GM18858 (cell line): ENCODE data around the gene ARFGAP1.

ENCODE experiments used
- ATAC-seq: cut with Tn5 transposase; IDR thresholded peaks from one replicate; pipeline ENCODE4 v1.9.1; 2021; ENCODE audit not compliant: unreplicated experiment

Gene ARFGAP1

DNA sequence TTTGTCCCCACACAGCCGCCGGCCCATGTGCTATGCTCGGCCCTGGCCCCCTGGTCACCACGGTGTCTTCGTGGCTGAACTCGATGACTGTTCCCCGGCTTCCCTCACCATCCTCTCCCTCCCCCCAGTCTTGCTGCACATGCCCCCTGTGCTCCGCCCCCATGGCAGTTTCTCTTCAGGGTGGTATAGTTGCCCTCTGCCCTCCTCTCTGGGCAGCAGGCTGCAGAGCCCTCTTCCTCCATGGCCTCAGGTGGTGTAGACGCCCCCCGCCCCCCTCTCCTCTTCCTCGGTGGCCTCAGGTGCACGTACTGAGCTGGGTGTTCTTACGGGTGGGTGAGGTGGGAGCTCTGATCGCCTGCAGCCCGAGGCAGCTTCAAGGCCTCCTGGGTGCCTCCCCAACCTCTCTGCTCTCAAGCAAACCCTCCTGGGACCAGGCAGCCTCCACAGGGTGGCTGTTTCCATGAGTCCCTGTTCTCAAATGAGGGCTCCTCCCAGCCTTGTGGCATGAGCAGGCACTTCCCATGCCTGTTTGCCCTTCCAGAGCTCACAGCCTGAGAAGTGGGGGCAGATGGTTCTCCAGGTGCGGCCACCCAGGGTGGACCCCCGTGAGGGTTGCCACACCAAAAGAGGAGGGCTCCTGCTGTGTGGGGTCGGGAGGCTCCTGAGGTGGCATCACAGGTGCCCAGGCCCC, 45.1 kb downstream of the ARFGAP1 start:
- no peak for ATAC-seq

DNA sequence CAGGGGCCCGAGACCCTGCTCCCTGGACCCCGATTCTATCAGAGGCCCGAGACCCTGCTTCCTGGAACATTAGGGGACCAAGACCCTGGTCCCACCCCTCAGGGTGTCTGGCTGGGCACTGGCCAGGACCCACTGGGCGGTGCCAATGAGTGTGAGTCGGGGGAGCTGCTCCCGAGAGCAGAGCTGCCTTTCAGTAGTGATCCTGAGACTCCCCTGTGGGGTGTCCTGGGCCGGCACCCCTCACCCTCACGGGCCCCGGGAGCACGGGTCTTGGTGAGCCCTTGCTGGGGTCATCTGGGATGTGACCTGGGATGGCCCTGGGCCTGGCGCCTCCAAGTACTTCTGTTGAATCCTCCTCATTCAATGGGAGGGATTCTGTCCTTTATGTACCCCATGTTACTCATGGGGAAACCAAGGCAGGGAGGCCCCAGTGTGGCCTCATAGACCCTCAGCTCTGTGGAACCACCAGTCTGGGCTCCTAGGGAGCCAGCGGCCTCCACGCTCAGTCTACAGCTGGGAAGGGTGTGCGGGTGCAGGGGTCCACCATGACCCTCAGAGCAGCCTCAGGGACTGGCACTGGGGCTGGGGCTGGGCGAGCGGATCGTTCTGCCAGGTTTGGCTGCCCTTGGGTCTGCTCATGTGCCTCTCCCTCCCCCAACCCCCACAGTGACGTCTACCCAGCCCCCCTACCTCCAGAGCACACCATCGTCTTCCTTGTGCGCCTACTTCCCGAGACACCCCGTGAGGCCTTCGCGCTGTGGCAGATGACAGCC, 46.0 kb downstream of the ARFGAP1 start:
- no peak for ATAC-seq

- no peak for ATAC-seq
Measured at GRCh38 chr20:63319164-63320040, 46.8 kb downstream of the ARFGAP1 start.

DNA sequence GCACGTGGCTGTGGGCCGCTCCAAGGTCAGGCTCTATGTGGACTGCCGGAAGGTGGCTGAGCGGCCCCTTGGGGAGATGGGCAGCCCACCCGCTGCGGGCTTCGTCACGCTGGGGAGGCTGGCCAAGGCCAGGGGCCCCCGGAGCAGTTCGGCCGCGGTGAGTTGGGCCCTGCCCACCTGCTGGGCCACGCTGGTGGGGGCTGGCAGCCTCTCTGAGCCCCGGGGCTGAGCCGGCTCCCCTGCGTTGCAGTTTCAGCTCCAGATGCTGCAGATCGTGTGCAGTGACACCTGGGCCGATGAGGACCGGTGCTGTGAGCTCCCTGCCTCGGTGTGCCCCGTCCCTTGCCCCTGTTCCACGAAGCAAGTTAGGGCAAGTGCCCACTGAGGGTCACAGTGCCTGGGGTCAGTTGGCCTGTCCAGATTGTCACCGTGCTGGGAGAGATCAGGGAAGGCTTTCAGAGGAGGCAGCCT, 47.5 kb downstream of the ARFGAP1 start:
- no peak for ATAC-seq

DNA sequence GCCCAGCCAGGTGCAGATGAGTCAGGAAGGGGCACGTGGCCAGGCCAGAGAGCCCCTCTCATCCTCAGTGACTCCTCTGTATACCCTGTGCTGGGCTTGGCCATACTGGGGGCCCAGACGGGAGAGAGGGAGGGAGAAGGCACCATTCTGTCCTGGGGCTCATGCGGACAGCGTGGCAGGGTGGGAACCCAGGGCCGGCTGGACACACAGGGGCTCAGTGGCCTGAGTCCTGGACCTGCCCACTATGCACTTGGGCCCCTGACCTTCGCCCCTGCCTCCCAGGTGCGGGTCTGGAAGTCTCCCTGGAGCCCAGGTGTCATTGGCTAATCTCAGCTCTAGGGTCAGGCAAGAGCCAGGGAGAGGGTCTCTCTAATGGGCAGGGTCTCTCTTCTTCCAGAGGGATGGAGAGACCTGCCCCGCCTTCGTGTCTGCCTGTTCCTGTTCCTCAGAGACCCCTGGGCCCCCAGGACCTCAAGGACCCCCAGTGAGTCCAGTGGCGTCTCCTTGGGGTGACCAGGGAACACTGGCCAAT, 48.1 kb downstream of the ARFGAP1 start:
- no peak for ATAC-seq

DNA sequence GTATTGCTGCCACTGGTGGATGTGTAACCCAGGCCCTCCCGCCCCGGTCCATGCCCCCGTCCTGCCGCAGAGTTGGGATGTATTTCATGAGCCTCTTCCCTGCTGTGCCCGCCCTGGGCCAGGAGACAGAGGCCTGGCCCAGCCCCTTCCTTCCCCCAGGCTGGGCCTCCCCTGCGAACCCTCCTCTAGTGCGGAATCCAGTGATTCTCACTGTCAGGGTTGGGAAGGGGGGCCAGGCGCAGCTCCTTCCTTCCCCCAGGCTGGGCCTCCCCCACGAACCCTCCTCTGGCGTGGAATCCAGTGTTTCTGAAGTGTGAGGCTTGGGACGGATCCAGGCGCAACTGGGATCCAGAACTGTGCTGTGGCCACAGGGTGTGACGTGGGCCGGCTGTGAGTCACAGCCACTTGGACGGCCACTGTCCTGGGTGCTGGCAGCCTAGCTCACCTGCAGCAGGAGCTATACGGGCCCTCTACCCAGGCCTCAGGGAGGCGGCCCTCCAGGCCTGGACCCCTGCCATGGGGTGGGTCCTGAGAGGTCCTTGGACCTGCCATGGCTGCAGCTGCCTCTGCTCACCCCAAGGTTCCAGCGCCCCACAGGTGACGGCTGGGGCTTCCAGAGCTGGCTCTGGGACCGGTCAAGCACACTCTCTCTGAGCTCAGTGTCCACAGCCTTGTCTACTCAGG, 48.7 kb downstream of the ARFGAP1 start:
- ATAC-seq, result no peak

GRCh38 chr20:63322146-63322932, 49.7 kb downstream of the ARFGAP1 start:
- no peak for ATAC-seq

- no peak for ATAC-seq
Measured at GRCh38 chr20:63322933-63323273, 50.3 kb downstream of the ARFGAP1 start.

GRCh38 chr20:63323357-63323981, 50.9 kb downstream of the ARFGAP1 start:
- no peak for ATAC-seq

GRCh38 chr20:63325021-63325471, 52.4 kb downstream of the ARFGAP1 start:
- ATAC-seq, result no peak

DNA sequence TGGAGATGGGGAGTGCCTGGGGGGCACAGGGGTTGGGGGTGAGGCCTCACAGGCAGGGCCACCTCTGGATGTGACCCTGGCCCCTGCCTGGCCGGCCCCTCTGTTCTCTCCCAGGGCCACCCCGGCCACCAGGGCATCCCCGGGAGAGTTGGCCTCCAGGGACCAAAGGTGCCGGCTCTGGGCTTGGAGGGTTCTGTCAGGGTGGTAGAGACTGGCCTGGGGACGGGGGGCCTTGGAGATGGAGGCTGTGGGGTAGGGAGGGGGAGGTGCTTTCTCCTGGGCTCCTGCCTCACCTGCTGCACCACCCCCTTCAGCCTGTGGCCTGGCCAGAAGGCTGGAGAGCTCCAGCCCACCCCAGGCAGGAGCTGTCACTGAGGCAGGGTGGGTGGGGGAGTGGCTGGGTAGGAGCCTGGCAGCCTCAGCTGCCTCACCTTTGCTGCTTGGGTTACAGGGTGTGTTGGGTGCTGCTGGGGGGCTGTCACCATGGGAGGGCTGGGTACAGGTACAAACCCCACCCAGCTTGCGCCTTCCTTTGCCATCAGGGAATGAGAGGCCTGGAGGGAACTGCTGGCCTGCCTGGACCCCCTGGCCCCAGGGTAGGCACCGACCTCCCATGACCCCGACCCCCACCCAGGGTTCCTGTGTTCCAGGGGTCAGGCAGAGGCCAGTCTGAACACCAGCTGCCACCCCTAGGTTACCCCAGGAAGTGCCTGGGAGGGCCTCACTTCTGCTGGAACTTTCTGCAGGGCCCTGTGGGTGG, 53.1 kb downstream of the ARFGAP1 start:
- ATAC-seq, result no peak

DNA sequence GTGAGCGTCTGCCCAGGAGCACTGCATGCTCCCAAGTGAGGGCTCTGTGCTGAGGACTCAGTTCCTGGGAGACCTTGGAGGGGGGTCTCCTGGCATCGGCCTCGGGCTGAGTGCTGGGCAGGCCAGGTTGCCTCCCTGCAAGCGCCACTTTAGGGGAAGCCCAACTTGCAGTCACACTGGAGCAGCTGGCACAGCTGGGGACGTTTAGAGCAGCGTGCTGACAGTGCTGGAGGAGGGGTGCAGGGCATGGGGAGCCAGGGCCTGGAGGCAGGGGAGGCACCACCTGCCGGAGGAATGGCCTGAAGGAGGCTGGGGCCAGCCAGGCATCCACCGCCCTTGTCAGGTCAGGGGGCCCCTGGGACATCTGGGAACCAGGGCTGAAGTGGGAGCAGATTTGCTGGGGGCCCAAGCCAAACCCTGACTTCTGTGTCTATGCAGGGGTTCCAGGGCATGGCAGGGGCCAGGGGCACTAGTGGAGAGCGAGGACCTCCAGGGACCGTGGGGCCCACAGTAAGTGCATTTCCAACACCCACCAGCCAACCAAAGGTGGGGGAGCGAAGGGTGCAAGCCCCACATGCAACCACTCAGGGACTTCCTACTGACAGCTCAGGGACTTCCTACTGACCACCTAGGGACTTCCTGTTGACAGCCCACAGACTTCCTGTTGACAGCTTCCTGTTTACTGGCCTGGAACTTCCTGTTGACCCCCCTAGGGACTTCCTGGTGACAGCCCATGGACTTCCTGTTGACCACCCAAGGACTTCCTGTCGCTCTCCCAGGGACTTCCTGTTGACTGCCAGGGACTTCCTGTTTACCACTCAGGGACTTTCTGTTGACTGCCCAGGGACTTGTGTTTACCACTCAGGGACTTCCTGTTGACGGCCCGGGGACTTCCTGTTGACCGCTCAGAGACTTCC, 54.0 kb downstream of the ARFGAP1 start:
- ATAC-seq, result no peak

DNA sequence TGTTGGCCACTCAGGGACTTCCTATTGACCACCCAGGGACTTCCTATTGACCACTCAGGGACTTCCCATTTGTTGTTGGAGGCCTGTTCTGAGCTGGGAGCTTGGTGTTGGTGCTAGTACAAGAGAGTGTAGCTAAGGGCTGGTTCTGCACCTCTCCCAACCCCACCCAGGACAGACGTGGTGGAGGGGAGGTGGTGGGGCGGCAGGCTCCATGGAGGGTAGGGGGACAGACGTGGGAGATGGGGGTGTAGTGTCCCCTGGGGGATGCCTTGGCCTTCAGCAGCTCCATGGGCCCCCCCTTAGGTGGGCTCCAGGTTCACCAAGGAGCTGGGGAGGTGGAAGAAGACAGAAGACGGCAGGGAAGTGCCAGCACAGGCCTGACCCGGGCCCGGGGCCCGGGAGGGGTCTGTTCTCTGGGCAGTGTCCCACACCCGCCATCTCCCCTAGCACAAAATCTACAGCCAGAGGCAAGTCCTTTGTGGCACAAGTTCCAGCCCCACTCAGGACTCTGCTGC, 54.7 kb downstream of the ARFGAP1 start:
- ATAC-seq, result no peak

- ATAC-seq, result no peak
Measured at GRCh38 chr20:63328026-63328700, 55.5 kb downstream of the ARFGAP1 start.

DNA sequence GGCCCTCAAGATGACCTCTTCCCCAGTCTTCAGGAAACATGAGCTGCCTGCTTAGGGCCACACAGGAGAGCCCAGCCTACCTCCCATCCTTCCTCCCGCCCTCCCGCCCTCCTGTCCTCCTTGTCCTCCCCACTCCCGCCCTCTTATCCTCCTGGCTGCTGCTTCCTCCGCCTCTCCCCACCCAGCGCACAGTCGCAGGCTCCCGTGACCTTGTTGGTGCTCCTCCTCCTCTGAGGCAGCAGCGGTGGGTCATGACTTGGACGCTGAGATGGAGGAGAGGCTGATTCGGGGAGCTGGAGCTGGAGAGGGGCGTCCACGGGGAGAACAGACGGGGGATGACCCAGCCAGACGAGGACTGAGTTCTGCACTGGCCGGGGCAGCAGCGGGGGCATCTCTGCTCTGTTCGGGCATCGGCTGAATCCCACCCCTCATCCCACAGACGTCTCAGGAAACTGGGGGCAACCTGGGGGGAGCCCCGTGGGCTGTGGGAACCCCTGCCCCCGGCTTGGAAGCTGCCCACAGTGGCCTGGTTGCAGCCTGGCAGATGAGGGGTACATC, 56.2 kb downstream of the ARFGAP1 start:
- no peak for ATAC-seq

- ATAC-seq, result no peak
Measured at GRCh38 chr20:63329331-63330083, 56.9 kb downstream of the ARFGAP1 start.
